Measurements from ENCODE around the gene TFEB.

- TF ChIP-seq EZH2phosphoT487 (IDR thresholded peaks at IDR 0.05; ENCODE audit: borderline replicate concordance, low read length) (no peak), CTCF (IDR thresholded peaks at IDR 0.05; ENCODE audit: low read depth, low read length, poor library complexity, severe bottlenecking) (no peak)
Observed at GRCh38 chr6:41639809-41640371, 95.5 kb downstream of the TFEB start.

All from DOHH2 (cell line).